Lung (tissue), 12 donors: Measurements from ENCODE around the gene TMPRSS15. TPM values are rescaled to one million over a fixed set of nuclear protein-coding genes. Genes with fewer than 3 reads are reported as not detected.

ENCODE experiments used
- ATAC-seq: fragments of 200-7000 bp; cut with Tn5 transposase; one replicate; pipeline ENCODE4 v1.9.1; 2020; ENCODE audit warnings: moderate number of reproducible peaks; ENCODE audit not compliant: insufficient read depth, low FRiP score
- DNase-seq, 3 donors: peaks; one replicate each; pipeline ENCODE4 v3.0.0-alpha.2; 2013 to 2017
- H3K27ac ChIP-seq, 2 donors: one replicate each; pipeline ENCODE4 v1.5.1; 2013; ENCODE audit warnings: mild to moderate bottlenecking in 2 of 2, moderate library complexity in 2 of 2, control low read depth in 1 of 2, inconsistent platforms in 1 of 2, low read depth in 1 of 2, low read length in 1 of 2
- H3K27me3 ChIP-seq, 3 donors: one replicate each; pipeline ENCODE4 v1.5.1; 2013; ENCODE audit warnings: low read length in 2 of 3; ENCODE audit not compliant: control insufficient read depth in 3 of 3, insufficient read depth in 3 of 3
- H3K36me3 ChIP-seq, 4 donors: one replicate each; pipeline ENCODE4 v1.5.1; 2013; ENCODE audit warnings: low read length in 4 of 4, mild to moderate bottlenecking in 1 of 4, moderate library complexity in 1 of 4; ENCODE audit not compliant: control insufficient read depth in 4 of 4, insufficient read depth in 4 of 4
- H3K4me1 ChIP-seq, 5 donors: one replicate each; pipeline ENCODE4 v1.5.1; 2013; ENCODE audit warnings: low read length in 5 of 5, mild to moderate bottlenecking in 2 of 5, moderate library complexity in 1 of 5; ENCODE audit not compliant: control insufficient read depth in 5 of 5, insufficient read depth in 5 of 5
- H3K4me3 ChIP-seq: one replicate; pipeline ENCODE4 v1.5.1; 2013; ENCODE audit warnings: mild to moderate bottlenecking, control low read depth, moderate library complexity
- H3K9ac ChIP-seq, 2 donors: one replicate each; pipeline ENCODE4 v1.5.1; 2013; ENCODE audit warnings: low read length in 2 of 2, control low read depth in 1 of 2; ENCODE audit not compliant: insufficient read depth in 1 of 2
- H3K9me3 ChIP-seq, 4 donors: one replicate each; pipeline ENCODE4 v1.5.1; 2013; ENCODE audit warnings: low read length in 3 of 4, mild to moderate bottlenecking in 1 of 4, moderate library complexity in 1 of 4; ENCODE audit not compliant: control insufficient read depth in 4 of 4, insufficient read depth in 3 of 4
- CTCF ChIP-seq: IDR thresholded peaks from 2 replicates; pipeline ENCODE4 v1.5.1; 2012; ENCODE audit warnings: mild to moderate bottlenecking; ENCODE audit errors: control extremely low read depth, extremely low read depth
- WGBS, 2 donors: extraction: QIAGEN DNeasy Blood & Tissue Kit; methylation state at CpG; one replicate each; pipeline ENCODE4 v1.1.7; 2013; 5-methylcytosine and 5-hydroxymethylcytosine counted together
- polyA plus RNA-seq, 2 donors: library from polyadenylated mRNA; stranded (reverse); fragments of 200-250 nt; gene quantifications; one replicate each; pipeline ENCODE4 v1.2.1, GENCODE V29; 2013
- total RNA-seq, 2 donors: library from RNA; depleted of rRNA in 1 of 2; stranded (reverse); fragments of >200 nt in 1 of 2; gene quantifications; one replicate each; pipeline ENCODE4 v1.2.1, GENCODE V29; 2014 to 2021
- donor health status: control.
- donor health status: control.
- donor health status: Bipolar disorder and iron deficiency.
- donor health status: healthy.
- donor health status: DM: yes; HTN: yes; CAD: no.

Gene TMPRSS15
- total and polyA plus RNA-seq, 4 donors: 0.01 TPM; not detected in 3

GRCh38 chr21:18373606-18374005 lies 30.0 kb downstream of the TMPRSS15 start:
- ATAC-seq (no peak), DNase-seq (no peak)
- H3K9me3 ChIP-seq: no peaks in the 10 kb centered on the region
- H3K4me3 ChIP-seq: no peak overlapping the region
- no peak for TF ChIP-seq CTCF
- no peak overlapping the region for H3K27ac ChIP-seq
- H3K27me3 ChIP-seq: no peaks in the 10 kb centered on the region
- no peaks in the 10 kb centered on the region for H3K36me3 ChIP-seq
- H3K9ac ChIP-seq: no peak overlapping the region
- no peaks in the 10 kb centered on the region for H3K4me1 ChIP-seq

GRCh38 chr21:18370301-18370700 lies 33.3 kb downstream of the TMPRSS15 start:
- TF ChIP-seq CTCF: no peak
- DNase-seq: peak in 1 of 3 donors; percentile 14
- no peak for ATAC-seq
- Histone ChIP-seq H3K36me3 (no peaks in the 10 kb centered on the region), H3K9ac (no peak overlapping the region), H3K4me1 (no peaks in the 10 kb centered on the region), H3K4me3 (no peak overlapping the region), H3K27me3 (no peaks in the 10 kb centered on the region), H3K9me3 (no peaks in the 10 kb centered on the region), H3K27ac (no peak overlapping the region)
- WGBS, 2 donors: 82 to 93% methylated on average over 1 of the region's 1 CpG

GRCh38 chr21:18369115-18369514 lies 34.5 kb downstream of the TMPRSS15 start:
- TF ChIP-seq CTCF: no peak

DNA sequence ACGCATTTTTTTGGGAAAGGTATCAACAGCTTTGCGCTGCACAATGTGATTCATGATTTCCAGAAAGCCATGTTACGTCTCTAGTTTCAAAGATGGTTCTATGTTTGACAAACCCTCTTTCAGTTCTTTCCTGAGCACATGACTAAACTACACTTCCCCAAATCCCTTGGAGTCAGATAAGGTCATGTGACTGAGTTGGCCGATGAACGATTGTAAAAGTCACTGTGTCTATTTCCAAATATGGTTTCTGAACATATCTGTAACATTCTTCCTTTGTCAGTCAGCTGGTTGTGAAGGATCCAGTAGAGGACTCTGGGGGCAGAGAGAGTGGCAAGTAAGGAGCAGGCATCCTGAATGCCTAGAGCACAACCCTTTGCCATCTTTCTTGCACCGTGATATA lies 35.4 kb downstream of the TMPRSS15 start:
- Histone ChIP-seq H3K9me3 (no peaks in the 10 kb centered on the region), H3K4me1 (no peaks in the 10 kb centered on the region), H3K27ac (no peak overlapping the region), H3K4me3 (no peak overlapping the region), H3K27me3 (no peaks in the 10 kb centered on the region), H3K36me3 (no peaks in the 10 kb centered on the region), H3K9ac (no peak overlapping the region)
- ATAC-seq (no peak), DNase-seq (no peak)
- no peak for TF ChIP-seq CTCF
- WGBS, 2 donors: 70 to 74% methylated on average over 6 of the region's 6 CpGs

More at GRCh38 chr21:18369115-18369514, 34.5 kb downstream of the TMPRSS15 start:
- no peak overlapping the region for H3K27ac ChIP-seq
- 30 to 38% methylated on average over 4 of the region's 4 CpGs for WGBS, 2 donors
- H3K4me1 ChIP-seq: no peaks in the 10 kb centered on the region
- no peak overlapping the region for H3K4me3 ChIP-seq
- H3K27me3 ChIP-seq: no peaks in the 10 kb centered on the region
- H3K36me3 ChIP-seq: no peaks in the 10 kb centered on the region
- no peak overlapping the region for H3K9ac ChIP-seq
- ATAC-seq (no peak), DNase-seq (peak in 2 of 3 donors; percentile 26 to 45)
- H3K9me3 ChIP-seq: no peaks in the 10 kb centered on the region
